Measurements from ENCODE around the gene SLC7A7.

DNA sequence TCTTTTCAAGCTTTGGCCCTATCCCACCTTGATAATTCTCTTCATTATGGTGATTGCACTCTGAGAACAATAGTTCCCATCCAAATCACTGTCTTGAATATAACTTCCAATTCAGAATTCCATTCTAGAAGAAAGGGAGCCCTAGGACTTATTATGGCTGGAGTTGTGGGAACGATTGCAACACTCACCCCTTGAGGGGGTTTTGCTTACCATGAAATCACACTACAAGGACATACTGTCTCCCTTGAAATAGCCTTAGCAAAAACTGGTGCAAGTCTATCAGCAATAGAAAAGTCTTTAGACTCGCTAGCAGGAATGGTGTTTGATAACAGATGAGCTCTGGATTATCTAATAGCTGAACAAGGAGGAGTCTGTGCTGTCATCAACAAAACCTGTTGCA lies 80.1 kb downstream of the SLC7A7 start:
- TF ChIP-seq, protein P1, sequence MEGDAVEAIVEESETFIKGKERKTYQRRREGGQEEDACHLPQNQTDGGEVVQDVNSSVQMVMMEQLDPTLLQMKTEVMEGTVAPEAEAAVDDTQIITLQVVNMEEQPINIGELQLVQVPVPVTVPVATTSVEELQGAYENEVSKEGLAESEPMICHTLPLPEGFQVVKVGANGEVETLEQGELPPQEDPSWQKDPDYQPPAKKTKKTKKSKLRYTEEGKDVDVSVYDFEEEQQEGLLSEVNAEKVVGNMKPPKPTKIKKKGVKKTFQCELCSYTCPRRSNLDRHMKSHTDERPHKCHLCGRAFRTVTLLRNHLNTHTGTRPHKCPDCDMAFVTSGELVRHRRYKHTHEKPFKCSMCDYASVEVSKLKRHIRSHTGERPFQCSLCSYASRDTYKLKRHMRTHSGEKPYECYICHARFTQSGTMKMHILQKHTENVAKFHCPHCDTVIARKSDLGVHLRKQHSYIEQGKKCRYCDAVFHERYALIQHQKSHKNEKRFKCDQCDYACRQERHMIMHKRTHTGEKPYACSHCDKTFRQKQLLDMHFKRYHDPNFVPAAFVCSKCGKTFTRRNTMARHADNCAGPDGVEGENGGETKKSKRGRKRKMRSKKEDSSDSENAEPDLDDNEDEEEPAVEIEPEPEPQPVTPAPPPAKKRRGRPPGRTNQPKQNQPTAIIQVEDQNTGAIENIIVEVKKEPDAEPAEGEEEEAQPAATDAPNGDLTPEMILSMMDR (IDR thresholded peaks at IDR 0.05 in 4 of 5, conservative IDR thresholded peaks at IDR 0.05 in 1 of 5) = no peak
- no peak for TF ChIP-seq POLR2A (IDR thresholded peaks at IDR 0.05)

Measured in gastrocnemius medialis (tissue), 4 donors.